ENCODE data around the gene SET.

DNA sequence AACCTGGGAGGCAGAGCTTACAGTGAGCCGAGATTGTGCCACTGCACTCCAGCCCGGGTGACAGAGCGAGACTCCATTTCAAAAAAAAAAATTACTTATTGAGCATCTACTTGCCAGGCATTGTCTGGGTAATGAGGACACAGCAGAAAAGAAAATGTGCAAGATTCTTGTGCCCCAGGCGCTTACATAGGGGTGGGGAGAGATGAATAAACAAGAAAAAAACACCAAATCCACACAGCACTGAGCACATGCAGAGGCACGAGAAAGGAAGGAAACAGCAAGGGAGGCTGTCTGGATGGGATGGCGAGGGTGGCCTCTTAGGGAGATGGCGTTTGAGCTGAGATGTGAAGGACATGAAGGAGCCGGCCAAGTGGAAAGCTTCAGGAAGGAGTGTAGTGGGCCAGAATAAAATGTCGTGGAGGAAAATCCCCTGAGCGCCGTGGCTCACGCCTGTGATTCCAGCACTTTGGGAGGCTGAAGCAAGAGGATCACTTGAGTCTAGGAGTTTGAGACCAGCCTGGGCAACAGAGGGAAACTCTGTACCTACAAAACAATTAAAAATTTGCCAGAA is 46.3 kb upstream of the SET start:
- TF ChIP-seq FOXM1 (IDR thresholded peaks at IDR 0.05; ENCODE audit: borderline replicate concordance, low read depth): no peak
- no peak for TF ChIP-seq YY1 (IDR thresholded peaks at IDR 0.05; ENCODE audit: low read depth)
- TF ChIP-seq CREB1 (IDR thresholded peaks at IDR 0.05; ENCODE audit: low read depth): no peak
- no peak for TF ChIP-seq TCF12 (IDR thresholded peaks at IDR 0.05; ENCODE audit: low read depth)
- TF ChIP-seq, protein P1, sequence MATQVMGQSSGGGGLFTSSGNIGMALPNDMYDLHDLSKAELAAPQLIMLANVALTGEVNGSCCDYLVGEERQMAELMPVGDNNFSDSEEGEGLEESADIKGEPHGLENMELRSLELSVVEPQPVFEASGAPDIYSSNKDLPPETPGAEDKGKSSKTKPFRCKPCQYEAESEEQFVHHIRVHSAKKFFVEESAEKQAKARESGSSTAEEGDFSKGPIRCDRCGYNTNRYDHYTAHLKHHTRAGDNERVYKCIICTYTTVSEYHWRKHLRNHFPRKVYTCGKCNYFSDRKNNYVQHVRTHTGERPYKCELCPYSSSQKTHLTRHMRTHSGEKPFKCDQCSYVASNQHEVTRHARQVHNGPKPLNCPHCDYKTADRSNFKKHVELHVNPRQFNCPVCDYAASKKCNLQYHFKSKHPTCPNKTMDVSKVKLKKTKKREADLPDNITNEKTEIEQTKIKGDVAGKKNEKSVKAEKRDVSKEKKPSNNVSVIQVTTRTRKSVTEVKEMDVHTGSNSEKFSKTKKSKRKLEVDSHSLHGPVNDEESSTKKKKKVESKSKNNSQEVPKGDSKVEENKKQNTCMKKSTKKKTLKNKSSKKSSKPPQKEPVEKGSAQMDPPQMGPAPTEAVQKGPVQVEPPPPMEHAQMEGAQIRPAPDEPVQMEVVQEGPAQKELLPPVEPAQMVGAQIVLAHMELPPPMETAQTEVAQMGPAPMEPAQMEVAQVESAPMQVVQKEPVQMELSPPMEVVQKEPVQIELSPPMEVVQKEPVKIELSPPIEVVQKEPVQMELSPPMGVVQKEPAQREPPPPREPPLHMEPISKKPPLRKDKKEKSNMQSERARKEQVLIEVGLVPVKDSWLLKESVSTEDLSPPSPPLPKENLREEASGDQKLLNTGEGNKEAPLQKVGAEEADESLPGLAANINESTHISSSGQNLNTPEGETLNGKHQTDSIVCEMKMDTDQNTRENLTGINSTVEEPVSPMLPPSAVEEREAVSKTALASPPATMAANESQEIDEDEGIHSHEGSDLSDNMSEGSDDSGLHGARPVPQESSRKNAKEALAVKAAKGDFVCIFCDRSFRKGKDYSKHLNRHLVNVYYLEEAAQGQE (IDR thresholded peaks at IDR 0.05; ENCODE audit: low read depth): no peak
- TF ChIP-seq EGR1 (IDR thresholded peaks at IDR 0.05): no peak
- TF ChIP-seq RAD21 (IDR thresholded peaks at IDR 0.05; ENCODE audit: low read depth): no peak
- TF ChIP-seq, protein P2, sequence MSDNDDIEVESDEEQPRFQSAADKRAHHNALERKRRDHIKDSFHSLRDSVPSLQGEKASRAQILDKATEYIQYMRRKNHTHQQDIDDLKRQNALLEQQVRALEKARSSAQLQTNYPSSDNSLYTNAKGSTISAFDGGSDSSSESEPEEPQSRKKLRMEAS (IDR thresholded peaks at IDR 0.05): no peak
- TF ChIP-seq TAF1 (IDR thresholded peaks at IDR 0.05; ENCODE audit: low read depth): no peak
- TF ChIP-seq ZBTB7A (IDR thresholded peaks at IDR 0.05; ENCODE audit: low read depth): no peak
- TF ChIP-seq TEAD4 (IDR thresholded peaks at IDR 0.05): no peak
- no peak for TF ChIP-seq EP300 (IDR thresholded peaks at IDR 0.05; ENCODE audit: borderline replicate concordance)
